A549 (cell line): Measurements from ENCODE around the gene ZNF107.

Experiments
- CHD2 ChIP-seq: fragments of 150-350 bp; IDR thresholded peaks from 2 replicates; pipeline ENCODE4 v1.6.1; 2014; ENCODE audit warnings: low read length; ENCODE audit not compliant: partially characterized antibody
- EP300 ChIP-seq, 2 experiments: fragments of >200 bp; sonication (Bioruptor Twin); formaldehyde crosslinking; IDR thresholded peaks; 2 replicates in 1 of 2; 3 replicates in 1 of 2; pipeline ENCODE4 v1.6.1; 2016 to 2017
- GATA3 ChIP-seq: IDR thresholded peaks from 2 replicates; pipeline ENCODE4 v1.6.1; 2012; ENCODE audit warnings: borderline replicate concordance
- HDAC2 ChIP-seq: fragments of 200-600 bp; sonication (generic); IDR thresholded peaks from 2 replicates; pipeline ENCODE4 v1.6.1; 2016
- HOXB5 ChIP-seq: fragments of 250-450 bp; sonication (Bioruptor Pico); IDR thresholded peaks from 2 replicates; pipeline ENCODE4 v1.5.0; 2020; ENCODE audit warnings: mild to moderate bottlenecking, moderate library complexity
- JUNB ChIP-seq: fragments of >200 bp; sonication (Bioruptor Twin); formaldehyde crosslinking; IDR thresholded peaks from 2 replicates; pipeline ENCODE4 v1.6.1; 2016
- NPAS2 ChIP-seq: fragments of 250-450 bp; sonication (Bioruptor Pico); IDR thresholded peaks from 2 replicates; pipeline ENCODE4 v1.8.0; 2022; ENCODE audit warnings: mild to moderate bottlenecking, moderate library complexity, borderline replicate concordance
- POLR2A ChIP-seq: IDR thresholded peaks from 2 replicates; pipeline ENCODE4 v1.6.1; 2012; ENCODE audit warnings: mild to moderate bottlenecking, low read length
- RAD21 ChIP-seq, 2 experiments: fragments of >200 bp in 1 of 2; sonication (Bioruptor Twin) in 1 of 2; formaldehyde crosslinking in 1 of 2; IDR thresholded peaks in 1 of 2; conservative IDR thresholded peaks in 1 of 2; 2 replicates in 1 of 2; 3 replicates in 1 of 2; pipeline ENCODE4 v1.6.1; 2012 to 2018; ENCODE audit warnings: inconsistent platforms in 1 of 2
- RFX5 ChIP-seq: fragments of 450-650 bp; IDR thresholded peaks from 2 replicates; pipeline ENCODE4 v1.7.1; 2014; ENCODE audit warnings: antibody characterized with exemption, mild to moderate bottlenecking, moderate library complexity
- SMC3 ChIP-seq: fragments of >200 bp; sonication (Bioruptor Twin); formaldehyde crosslinking; IDR thresholded peaks from 3 replicates; pipeline ENCODE4 v1.6.1; 2018; ENCODE audit warnings: inconsistent platforms
- ZFP36 ChIP-seq: fragments of 450-650 bp; IDR thresholded peaks from 2 replicates; pipeline ENCODE4 v1.6.1; 2014; ENCODE audit warnings: borderline replicate concordance; ENCODE audit not compliant: partially characterized antibody
- TF ChIP-seq, protein P1 (sequence below): fragments of >200 bp; sonication (Bioruptor Twin); formaldehyde crosslinking; IDR thresholded peaks from 3 replicates; pipeline ENCODE4 v1.5.1; 2016

GRCh38 chr7:64733550-64734240 lies 67.8 kb downstream of the ZNF107 start:
- TF ChIP-seq, protein P1, sequence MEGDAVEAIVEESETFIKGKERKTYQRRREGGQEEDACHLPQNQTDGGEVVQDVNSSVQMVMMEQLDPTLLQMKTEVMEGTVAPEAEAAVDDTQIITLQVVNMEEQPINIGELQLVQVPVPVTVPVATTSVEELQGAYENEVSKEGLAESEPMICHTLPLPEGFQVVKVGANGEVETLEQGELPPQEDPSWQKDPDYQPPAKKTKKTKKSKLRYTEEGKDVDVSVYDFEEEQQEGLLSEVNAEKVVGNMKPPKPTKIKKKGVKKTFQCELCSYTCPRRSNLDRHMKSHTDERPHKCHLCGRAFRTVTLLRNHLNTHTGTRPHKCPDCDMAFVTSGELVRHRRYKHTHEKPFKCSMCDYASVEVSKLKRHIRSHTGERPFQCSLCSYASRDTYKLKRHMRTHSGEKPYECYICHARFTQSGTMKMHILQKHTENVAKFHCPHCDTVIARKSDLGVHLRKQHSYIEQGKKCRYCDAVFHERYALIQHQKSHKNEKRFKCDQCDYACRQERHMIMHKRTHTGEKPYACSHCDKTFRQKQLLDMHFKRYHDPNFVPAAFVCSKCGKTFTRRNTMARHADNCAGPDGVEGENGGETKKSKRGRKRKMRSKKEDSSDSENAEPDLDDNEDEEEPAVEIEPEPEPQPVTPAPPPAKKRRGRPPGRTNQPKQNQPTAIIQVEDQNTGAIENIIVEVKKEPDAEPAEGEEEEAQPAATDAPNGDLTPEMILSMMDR, result no peak
- TF ChIP-seq RAD21 (conservative IDR thresholded peaks at IDR 0.05 in 1 of 2, IDR thresholded peaks at IDR 0.05 in 1 of 2), result no peak
- no peak for TF ChIP-seq SMC3
- TF ChIP-seq POLR2A, result no peak
- TF ChIP-seq ZFP36, result no peak
- TF ChIP-seq CHD2, result no peak
- no peak for TF ChIP-seq EP300 (IDR thresholded peaks at IDR 0.05)
- no peak for TF ChIP-seq HDAC2
- TF ChIP-seq JUNB, result no peak
- TF ChIP-seq RFX5, result no peak
- TF ChIP-seq NPAS2 (CRISPR knock-in tag), result no peak
- no peak for TF ChIP-seq HOXB5 (CRISPR knock-in tag)
- no peak for TF ChIP-seq GATA3
